WTC11 (cell line): ENCODE measurements around the gene LDLRAD4. TPM values are rescaled to one million over a fixed set of nuclear protein-coding genes. Genes with fewer than 3 reads are reported as not detected.
A peak's percentile ranks its signal among the peaks of the same experiment; 100 is the strongest.

Experiments used
- ATAC-seq: fragments of 200-7000 bp; cut with Tn5 transposase; 2 replicates; pipeline ENCODE4 v1.10.0; 2021; ENCODE audit warnings: mild to moderate bottlenecking, moderate library complexity
- CTCF ChIA-PET: fragments of 300-600 bp; sonication (Branson Sonifier 250); formaldehyde crosslinking; loops from one replicate; lab custom pipeline; 2021; ENCODE audit warnings: antibody characterized with exemption; lab: Charles Lee
- POLR2A ChIA-PET: fragments of 350-600 bp; sonication (Branson Sonifier 250); formaldehyde crosslinking; loops from one replicate; lab custom pipeline; 2021; ENCODE audit warnings: antibody characterized with exemption; lab: Charles Lee
- DNase-seq: peaks from one replicate; pipeline ENCODE4 v3.0.0; 2021; ENCODE audit warnings: low spot score
- H3K27ac Mint-ChIP-seq: 2 replicates; pipeline ENCODE4 v1.8.0; 2021; ENCODE audit warnings: mixed read lengths
- H3K27me3 Mint-ChIP-seq: 2 replicates; pipeline ENCODE4 v1.8.0; 2021; ENCODE audit warnings: low read depth, mild to moderate bottlenecking, moderate library complexity, mixed read lengths
- H3K36me3 Mint-ChIP-seq: 2 replicates; pipeline ENCODE4 v1.8.0; 2021; ENCODE audit warnings: mixed read lengths
- H3K4me1 Mint-ChIP-seq: 2 replicates; pipeline ENCODE4 v1.8.0; 2022; ENCODE audit warnings: mixed read lengths
- H3K4me3 Mint-ChIP-seq: 2 replicates; pipeline ENCODE4 v1.8.0; 2021; ENCODE audit warnings: mild to moderate bottlenecking, moderate library complexity, mixed read lengths
- H3K9me3 Mint-ChIP-seq: 2 replicates; pipeline ENCODE4 v1.8.0; 2021; ENCODE audit warnings: mixed read lengths
- AR ChIP-seq: fragments of 250-450 bp; sonication (Bioruptor Pico); IDR thresholded peaks from 2 replicates; pipeline ENCODE4 v1.9.0; 2021; ENCODE audit warnings: mild to moderate bottlenecking
- ATF6 ChIP-seq: sonication (generic); formaldehyde crosslinking; IDR thresholded peaks from 2 replicates; pipeline ENCODE4 v1.8.1; 2023; ENCODE audit warnings: mild to moderate bottlenecking, missing genetic modification reagents
- CBFB ChIP-seq: sonication (generic); formaldehyde crosslinking; IDR thresholded peaks from 2 replicates; pipeline ENCODE4 v1.8.1; 2022; ENCODE audit warnings: mild to moderate bottlenecking, low read depth, missing genetic modification reagents
- ELF4 ChIP-seq: sonication (generic); formaldehyde crosslinking; IDR thresholded peaks from 2 replicates; pipeline ENCODE4 v1.8.1; 2022; ENCODE audit warnings: low read depth, mild to moderate bottlenecking, moderate library complexity, missing genetic modification reagents
- ETV6 ChIP-seq: sonication (generic); formaldehyde crosslinking; IDR thresholded peaks from 2 replicates; pipeline ENCODE4 v1.8.1; 2022; ENCODE audit warnings: mild to moderate bottlenecking, missing genetic modification reagents
- IRF1 ChIP-seq: sonication (generic); formaldehyde crosslinking; IDR thresholded peaks from 2 replicates; pipeline ENCODE4 v1.8.0; 2023; ENCODE audit warnings: missing genetic modification reagents
- IRF2 ChIP-seq: sonication (generic); formaldehyde crosslinking; IDR thresholded peaks from 2 replicates; pipeline ENCODE4 v1.8.0; 2022; ENCODE audit warnings: low read depth, missing genetic modification reagents, borderline replicate concordance
- JAZF1 ChIP-seq: fragments of 250-450 bp; sonication (Bioruptor Pico); IDR thresholded peaks from 2 replicates; pipeline ENCODE4 v1.9.0; 2021; ENCODE audit warnings: moderate library complexity, mild to moderate bottlenecking, inconsistent platforms
- MAX ChIP-seq: sonication (generic); formaldehyde crosslinking; IDR thresholded peaks from 2 replicates; pipeline ENCODE4 v1.8.0; 2022; ENCODE audit warnings: mild to moderate bottlenecking, missing genetic modification reagents
- NR3C1 ChIP-seq: sonication (generic); formaldehyde crosslinking; conservative IDR thresholded peaks from 2 replicates; pipeline ENCODE4 v1.8.1; 2023; ENCODE audit warnings: low read depth, mild to moderate bottlenecking, missing genetic modification reagents
- PRRX2 ChIP-seq: fragments of 250-450 bp; sonication (Bioruptor Pico); IDR thresholded peaks from 2 replicates; pipeline ENCODE4 v1.8.0; 2021; ENCODE audit warnings: mild to moderate bottlenecking
- SP1 ChIP-seq: sonication (generic); formaldehyde crosslinking; conservative IDR thresholded peaks from 2 replicates; pipeline ENCODE4 v1.8.1; 2022; ENCODE audit warnings: missing genetic modification reagents
- TP53 ChIP-seq: sonication (generic); formaldehyde crosslinking; IDR thresholded peaks from 2 replicates; pipeline ENCODE4 v1.8.1; 2023; ENCODE audit warnings: mild to moderate bottlenecking, missing genetic modification reagents
- USF2 ChIP-seq: sonication (generic); formaldehyde crosslinking; IDR thresholded peaks from 2 replicates; pipeline ENCODE4 v1.8.1; 2023; ENCODE audit warnings: mild to moderate bottlenecking, missing genetic modification reagents, moderate library complexity
- ZBTB21 ChIP-seq: sonication (generic); formaldehyde crosslinking; IDR thresholded peaks from 2 replicates; pipeline ENCODE4 v1.8.1; 2023; ENCODE audit warnings: mild to moderate bottlenecking, missing genetic modification reagents, borderline replicate concordance
- ZBTB43 ChIP-seq: sonication (generic); formaldehyde crosslinking; IDR thresholded peaks from 2 replicates; pipeline ENCODE4 v1.8.1; 2023; ENCODE audit warnings: mild to moderate bottlenecking, missing genetic modification reagents
- ZNF512 ChIP-seq: sonication (generic); formaldehyde crosslinking; IDR thresholded peaks from 2 replicates; pipeline ENCODE4 v1.8.1; 2022; ENCODE audit warnings: missing genetic modification reagents, borderline replicate concordance
- ZNF532 ChIP-seq: fragments of 250-450 bp; sonication (Bioruptor Pico); IDR thresholded peaks from 2 replicates; pipeline ENCODE4 v1.9.0; 2021; ENCODE audit warnings: mild to moderate bottlenecking, borderline replicate concordance
- ZSCAN18 ChIP-seq: fragments of 250-450 bp; sonication (Bioruptor Pico); IDR thresholded peaks from 2 replicates; pipeline ENCODE4 v2.1.2; 2022; ENCODE audit warnings: mild to moderate bottlenecking, moderate library complexity
- total RNA-seq: library from RNA; stranded (reverse); gene quantifications from 3 replicates; pipeline ENCODE4 v1.2.3, GENCODE V29; 2021

The LDLRAD4 gene
- total RNA-seq, 1 experiment from 2014 or later: 6.2 TPM

- TF ChIP-seq JAZF1 (CRISPR knock-in tag) (no peak), ZSCAN18 (CRISPR knock-in tag) (no peak), ATF6 (CRISPR knock-in tag) (no peak), ZBTB43 (CRISPR knock-in tag) (no peak), ZNF532 (no peak), CBFB (CRISPR knock-in tag) (no peak), SP1 (CRISPR knock-in tag) (no peak), ETV6 (no peak), NR3C1 (CRISPR knock-in tag) (no peak), PRRX2 (CRISPR knock-in tag) (no peak), MAX (CRISPR knock-in tag) (no peak), ZBTB21 (CRISPR knock-in tag) (no peak), IRF2 (no peak), IRF1 (CRISPR knock-in tag) (no peak), TP53 (CRISPR knock-in tag) (no peak), AR (CRISPR knock-in tag) (no peak), ZNF512 (CRISPR knock-in tag) (no peak), USF2 (no peak), ELF4 (no peak)
- ChIA-PET CTCF (interaction anchor here (1.0 kb wide), 1 partner anchor 23 kb away, joined by 3 read pairs; no protein-coding TSS in a partner anchor), POLR2A (no interaction called here)
- peaks cover 16% of the 10 kb centered on the region for H3K4me1 Mint-ChIP-seq
- no peak for DNase-seq
- H3K36me3 Mint-ChIP-seq: no peaks in the 10 kb centered on the region
- no peak for ATAC-seq
- H3K4me3 Mint-ChIP-seq: no peak overlapping the region
- no peaks in the 10 kb centered on the region for H3K9me3 Mint-ChIP-seq
- H3K27me3 Mint-ChIP-seq: no peaks in the 10 kb centered on the region
- 0 out of 2 replicates have a peak overlapping the region, but pooled peaks have one; percentile 52 for H3K27ac Mint-ChIP-seq
Observed at GRCh38 chr18:13657974-13658373, 439.4 kb downstream of the LDLRAD4 start.
